HG03521 (cell line): ENCODE data around the gene OR8B8.
A peak's percentile ranks its signal among the peaks of the same experiment; 100 is the strongest.
"Not testable (repeated sequence)": the region's sequence is repeated elsewhere in the genome, so short reads cannot be mapped to it uniquely, and the experiment has no call there.

Experiments used
- ATAC-seq: cut with Tn5 transposase; IDR thresholded peaks from one replicate; pipeline ENCODE4 v1.9.1; 2021; ENCODE audit warnings: mild to moderate bottlenecking, moderate library complexity; ENCODE audit not compliant: unreplicated experiment

Gene OR8B8

DNA sequence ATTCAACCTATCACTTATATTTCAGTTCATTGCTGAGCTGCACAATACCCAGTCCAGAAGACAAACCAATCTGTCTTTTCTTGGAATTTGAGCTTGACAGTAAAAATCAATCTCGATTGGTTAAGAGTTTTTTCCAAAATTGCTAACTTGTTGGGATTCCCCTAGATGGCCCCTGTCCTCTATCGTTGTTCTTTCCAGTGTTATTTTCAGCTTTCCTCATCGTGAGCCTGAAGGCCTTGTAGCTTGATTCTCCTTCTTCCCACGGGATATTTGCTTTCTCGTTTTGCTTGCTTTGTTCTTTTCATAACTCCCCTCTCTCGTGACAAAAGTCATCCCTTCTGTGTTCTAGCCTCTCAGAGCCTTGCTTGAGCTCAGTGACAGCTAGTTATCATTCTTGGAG is 3.1 kb downstream of the OR8B8 start:
- ATAC-seq = no peak

DNA sequence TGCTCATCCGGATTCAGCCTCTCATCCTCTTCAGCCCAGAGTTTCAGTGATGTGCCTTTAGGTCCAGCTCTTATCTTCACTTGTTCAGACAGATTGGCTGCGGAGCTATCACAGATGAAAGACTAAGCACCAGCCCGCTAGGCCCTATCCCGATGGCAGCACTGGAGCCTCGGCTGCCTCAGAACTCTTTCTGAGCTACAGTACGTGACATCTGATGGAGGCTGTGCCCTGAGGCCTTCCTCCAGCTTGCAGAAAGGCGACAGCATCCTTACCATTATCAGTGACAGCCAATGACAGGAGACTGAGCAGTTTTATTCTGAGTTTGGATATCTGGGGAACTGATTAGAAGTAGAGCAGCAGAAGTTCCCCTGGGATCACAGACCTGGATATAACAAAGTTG is 4.0 kb downstream of the OR8B8 start:
- ATAC-seq = no peak

DNA sequence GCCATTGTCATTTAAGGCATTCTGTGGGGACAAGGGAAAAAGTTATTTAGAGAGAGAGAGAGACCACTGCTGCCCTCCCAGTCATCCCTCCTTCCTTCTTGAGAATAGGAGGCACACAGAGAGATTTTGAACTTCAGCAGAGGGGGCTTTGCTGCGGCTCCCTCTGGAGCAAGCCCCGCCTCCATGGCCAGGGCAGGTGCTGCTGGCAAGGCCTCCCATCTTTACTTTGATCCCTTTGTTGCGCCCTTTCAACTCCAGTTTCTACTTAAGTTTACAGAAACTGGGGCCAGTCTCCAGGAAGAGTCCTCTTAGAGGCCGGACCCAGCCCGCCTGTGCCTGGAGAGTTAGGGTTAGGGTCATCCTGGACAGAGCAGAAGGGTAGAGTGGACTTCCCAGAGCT is 4.4 kb downstream of the OR8B8 start:
- no peak for ATAC-seq

DNA sequence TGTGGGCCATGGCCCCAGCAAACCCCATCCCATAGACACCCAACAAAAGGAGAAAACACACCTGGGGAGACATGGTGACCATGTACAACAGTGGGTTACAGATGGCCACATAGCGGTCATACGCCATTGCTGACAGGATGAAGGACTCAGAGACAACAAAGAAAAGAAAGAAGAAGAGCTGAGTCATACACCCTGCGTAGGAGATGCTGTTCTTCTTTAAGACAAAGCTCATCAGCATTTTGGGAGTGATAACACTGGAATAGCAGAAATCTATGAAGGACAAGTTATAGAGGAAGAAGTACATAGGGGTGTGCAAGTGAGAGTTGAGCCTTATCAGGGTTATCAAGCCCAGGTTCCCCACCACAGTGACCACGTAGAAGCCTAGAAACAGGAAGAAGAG is 4.9 kb downstream of the OR8B8 start:
- ATAC-seq = no peak

DNA sequence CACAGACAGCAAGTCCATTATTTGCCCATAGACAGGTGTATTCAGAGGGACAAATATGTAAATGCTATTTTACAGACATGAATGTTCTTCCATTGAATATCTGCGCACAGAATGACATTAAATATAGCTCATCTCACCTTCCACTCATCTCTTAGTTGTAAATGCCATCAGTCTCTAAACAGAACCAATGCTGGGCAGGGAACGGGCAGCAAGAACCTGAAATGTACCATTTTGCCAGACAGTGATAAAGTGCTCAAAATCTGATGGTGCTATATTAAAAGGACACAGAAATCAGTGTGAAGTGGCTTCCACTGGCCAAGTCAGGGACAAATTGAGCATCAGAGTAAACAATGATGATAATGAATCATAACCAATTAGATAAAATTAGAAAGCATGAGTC is 10.8 kb downstream of the OR8B8 start:
- no peak for ATAC-seq

DNA sequence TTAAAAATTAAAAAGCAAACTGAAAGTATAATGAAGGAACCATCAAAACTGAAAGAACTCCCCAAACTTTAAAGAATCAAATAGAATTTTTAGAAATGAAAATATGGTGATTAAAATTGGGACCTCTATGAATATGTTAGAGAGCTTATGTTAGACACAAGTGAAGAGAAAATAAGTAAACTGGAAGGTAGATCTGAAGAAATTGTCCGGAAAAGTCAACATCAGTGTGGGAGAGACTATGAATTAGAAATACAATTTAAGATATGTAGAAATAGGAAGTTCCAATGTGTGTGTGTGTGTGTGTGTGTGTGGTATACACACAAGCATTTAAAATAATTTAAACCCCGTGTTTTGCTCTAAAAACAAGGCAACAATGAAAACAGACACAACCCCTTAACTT is 15.9 kb downstream of the OR8B8 start:
- ATAC-seq = no peak

DNA sequence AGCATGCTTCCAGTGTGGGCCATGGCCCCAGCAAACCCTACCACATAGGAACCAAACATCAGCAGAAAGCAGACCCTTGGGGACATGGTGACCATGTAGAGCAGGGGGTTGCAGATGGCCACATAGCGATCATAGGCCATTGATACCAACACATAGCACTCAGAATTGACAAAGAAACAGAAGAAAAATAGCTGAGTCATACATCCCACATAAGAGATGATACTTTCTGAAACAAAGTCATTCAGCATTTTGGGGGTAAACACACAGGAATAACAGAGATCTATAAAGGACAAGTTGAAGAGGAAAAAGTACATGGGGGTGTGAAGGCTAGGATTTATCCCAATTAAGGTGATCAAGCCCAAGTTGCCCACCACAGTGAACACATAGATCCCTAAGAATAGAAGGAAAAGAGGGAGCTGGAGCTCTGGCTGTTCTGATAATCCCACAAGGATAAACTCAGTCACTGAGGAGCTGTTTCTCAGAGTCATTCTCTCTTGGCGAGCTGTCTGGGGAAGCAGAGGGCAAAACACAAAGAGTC is 21.0 kb downstream of the OR8B8 start, which contains the start of gene OR8B4:
OR8B4 (minus strand) TSS at position 488 of the 538 bp plus-strand sequence; CDS start at position 488, 0 bp downstream.
- no peak for ATAC-seq

DNA sequence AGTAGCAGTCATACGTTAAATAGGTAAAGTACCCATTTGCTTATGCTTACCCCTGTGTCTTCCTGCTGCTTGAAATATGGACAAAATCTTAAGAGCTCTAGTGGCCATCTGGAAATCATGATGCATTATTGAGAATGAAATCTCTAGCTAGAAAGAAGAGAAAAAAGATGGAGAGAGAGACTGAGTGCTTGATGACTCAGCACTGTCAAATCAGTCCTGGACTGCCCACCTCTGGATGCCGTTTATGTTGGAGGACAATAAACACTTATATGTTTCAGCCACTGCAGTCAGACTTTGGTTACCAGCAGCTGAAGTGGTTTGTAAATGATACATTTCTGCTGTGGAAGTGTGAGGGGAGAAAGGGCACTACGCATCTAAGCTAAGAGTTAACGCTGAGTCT is 24.5 kb downstream of the OR8B8 start:
- ATAC-seq = no peak

DNA sequence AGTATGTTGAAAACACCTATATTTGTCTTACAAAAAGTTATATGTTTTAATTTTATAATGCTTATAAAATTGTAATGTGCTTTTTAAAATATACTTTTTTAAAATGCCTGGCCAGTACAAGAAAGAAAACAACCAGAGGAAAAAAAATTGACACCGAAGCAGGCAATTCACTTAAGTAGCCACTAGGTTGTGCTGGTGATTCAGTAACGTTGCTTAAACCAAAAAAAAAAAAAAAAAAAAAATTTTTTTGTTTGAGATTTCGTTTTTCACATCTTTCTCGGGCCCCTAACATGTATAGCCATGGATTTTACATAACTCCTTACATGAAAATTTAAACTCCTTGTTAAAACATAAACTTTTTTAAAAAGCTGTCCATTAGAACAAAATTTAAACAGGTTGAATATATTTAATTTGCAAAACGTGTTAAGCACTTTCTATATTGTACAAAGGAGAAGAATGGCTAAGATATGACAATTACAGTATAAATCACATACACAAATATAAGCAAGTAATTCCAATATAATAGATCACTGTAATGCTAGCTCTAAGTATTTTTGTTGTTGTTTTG is 30.1 kb downstream of the OR8B8 start:
- no peak for ATAC-seq

DNA sequence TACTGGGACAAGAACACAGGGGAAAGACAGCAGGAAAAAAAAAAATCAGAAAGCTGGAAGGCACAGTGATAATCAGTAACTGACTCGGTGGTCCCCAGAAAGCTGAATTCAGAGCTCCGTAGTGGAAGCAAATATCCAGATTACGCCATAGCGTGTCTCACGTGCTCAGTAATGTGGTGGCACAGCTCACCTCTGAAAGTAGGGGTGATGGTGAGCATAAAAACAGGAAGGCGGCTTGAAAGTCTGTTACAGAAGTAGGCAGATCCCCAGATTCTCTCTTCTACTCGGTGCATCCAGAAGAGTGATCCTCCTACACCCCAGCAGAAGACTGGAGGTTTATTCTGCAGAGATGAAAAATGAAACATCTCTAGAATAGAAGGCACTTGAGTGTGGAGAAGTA is 35.6 kb downstream of the OR8B8 start:
- ATAC-seq = no peak

DNA sequence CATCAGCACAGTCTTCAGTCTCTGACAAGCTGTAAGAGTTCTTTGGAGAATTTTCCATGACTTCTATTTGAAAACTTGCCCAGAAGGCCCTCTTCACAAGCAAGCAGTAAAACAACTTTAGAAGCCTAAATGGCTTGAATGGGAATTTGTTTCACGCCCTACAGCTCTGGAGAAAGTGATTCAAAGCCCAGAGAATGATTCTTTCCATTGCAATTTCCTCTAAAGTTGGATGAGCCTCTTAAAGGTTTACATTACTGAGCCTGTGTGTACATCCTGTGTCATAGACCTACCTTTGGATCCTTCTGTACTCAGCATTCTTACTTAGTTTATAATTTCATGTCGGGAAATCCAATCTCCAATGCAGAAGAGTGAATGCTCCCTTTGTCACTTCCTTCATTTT is 39.9 kb downstream of the OR8B8 start:
- ATAC-seq = no peak

DNA sequence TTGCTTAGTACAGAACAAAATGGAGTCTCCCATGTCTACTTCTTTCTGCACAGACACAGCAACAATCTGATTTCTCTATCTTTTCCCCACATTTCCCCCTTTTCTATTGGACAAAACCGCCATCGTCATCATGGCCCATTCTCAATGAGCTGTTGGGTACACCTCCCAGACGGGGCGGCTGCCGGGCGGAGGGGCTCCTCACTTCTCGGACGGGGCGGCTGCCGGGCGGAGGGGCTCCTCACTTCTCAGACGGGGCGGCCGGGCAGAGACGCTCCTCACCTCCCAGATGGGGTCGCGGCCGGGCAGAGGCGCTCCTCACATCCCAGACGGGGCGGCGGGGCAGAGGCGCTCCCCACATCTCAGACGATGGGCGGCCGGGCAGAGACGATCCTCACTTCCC is 42.3 kb downstream of the OR8B8 start:
- not testable (repeated sequence) for ATAC-seq

DNA sequence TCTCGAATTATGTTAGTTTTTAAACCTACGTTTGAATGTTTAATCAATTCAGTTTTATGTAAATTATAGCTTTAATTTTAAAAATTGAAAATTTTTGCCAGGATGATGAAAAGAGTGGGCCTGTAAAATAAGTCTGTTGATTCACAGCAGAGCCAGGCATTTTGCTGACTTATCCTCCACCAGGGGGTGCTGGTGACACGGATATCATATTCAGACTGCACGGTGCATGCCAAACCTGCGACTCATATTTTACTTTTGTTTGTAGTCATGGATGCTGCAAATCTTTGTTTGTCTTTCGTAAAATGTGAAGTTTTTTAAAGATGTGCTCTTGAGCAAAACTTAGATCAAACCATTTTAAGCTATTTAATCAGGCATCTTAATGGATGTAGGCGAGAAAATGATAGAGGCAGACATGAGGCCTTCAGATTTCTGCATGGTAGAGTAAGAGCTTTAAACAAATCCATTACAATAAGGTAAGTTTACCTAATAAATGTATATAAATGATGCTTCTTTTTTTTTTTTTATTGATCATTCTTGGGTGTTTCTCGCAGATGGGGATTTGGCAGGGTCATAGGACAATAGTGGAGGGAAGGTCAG is 43.1 kb downstream of the OR8B8 start:
- ATAC-seq = peak; percentile 84

DNA sequence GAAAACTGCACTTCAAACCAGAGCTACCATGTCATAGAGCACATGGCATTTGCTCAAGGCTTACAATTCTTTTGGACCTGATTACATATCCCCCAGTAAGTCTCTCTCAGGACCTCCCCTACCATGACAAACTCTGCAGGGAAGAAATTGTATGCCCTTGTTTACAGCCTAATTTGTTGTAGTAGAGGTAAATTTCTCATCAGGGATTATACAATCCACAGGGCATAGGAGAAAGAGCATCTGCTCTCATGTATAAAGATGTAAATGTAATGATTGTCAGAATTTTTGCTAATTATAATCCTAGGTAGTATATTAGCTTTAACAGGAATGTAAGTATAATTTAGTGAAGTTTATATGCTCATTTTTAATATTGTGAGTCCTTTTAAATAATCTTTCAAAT is 46.6 kb downstream of the OR8B8 start, which contains the start of gene OR8B3:
OR8B3 (minus strand) TSS at position 101 of the 400 bp plus-strand sequence. CDS start 1,673 bp downstream, outside the sequence.
- no peak for ATAC-seq

DNA sequence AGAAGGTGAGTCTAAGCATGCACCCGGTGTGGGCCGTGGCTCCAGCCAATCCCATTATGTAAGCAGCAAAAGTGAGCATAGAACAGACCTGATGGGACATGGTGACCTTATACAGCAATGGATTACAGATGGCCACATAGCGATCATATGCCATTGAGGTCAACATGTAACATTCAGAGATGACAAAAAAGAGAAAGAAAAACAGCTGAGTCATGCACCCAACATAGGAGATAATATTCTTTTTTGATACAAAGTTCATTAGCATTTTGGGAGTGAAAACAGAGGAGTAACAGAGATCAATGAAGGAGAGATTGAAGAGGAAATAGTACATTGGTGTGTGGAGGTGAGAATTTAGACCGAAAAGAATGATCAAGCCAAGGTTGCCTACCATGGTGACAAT is 48.6 kb downstream of the OR8B8 start:
- ATAC-seq = not testable (repeated sequence)

DNA sequence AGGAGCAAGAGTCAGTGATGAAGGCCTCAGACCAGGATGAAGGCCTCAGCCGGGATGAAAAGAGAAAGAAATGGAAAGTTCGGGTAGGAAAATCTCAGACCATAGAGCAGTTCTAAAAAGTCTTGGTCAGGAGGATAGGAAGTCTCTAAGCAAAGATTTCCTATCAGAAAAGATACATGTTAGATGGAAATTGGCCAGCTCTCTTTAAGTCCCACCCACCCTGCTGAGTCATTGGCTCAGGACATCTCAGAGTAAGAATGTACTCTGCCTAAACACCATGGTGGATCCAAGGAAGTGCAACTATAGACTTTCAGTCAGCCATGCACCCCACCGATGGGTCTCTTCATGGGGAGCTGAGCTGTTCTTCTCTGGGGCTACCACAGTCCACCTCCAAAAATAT is 51.1 kb downstream of the OR8B8 start:
- no peak for ATAC-seq
